Hepatocyte (in vitro differentiated cells): ENCODE results near the gene CBLN3.

ENCODE experiments used
- EZH2 ChIP-seq: fragments of 200-600 bp; sonication (generic); IDR thresholded peaks from 2 replicates; pipeline ENCODE4 v1.6.1; 2016; ENCODE audit warnings: antibody characterized with exemption, mild to moderate bottlenecking, borderline replicate concordance
- EZH2phosphoT487 ChIP-seq: fragments of 200-600 bp; sonication (generic); IDR thresholded peaks from one replicate; pipeline ENCODE4 v1.6.1; 2018; ENCODE audit warnings: antibody characterized with exemption, mild to moderate bottlenecking, low read depth, moderate library complexity; ENCODE audit not compliant: unreplicated experiment, severe bottlenecking
- TF ChIP-seq, protein P1 (sequence below): fragments of 200-600 bp; sonication (generic); IDR thresholded peaks from 2 replicates; pipeline ENCODE4 v1.5.1; 2016; ENCODE audit warnings: antibody characterized with exemption, mild to moderate bottlenecking; ENCODE audit not compliant: poor library complexity

DNA sequence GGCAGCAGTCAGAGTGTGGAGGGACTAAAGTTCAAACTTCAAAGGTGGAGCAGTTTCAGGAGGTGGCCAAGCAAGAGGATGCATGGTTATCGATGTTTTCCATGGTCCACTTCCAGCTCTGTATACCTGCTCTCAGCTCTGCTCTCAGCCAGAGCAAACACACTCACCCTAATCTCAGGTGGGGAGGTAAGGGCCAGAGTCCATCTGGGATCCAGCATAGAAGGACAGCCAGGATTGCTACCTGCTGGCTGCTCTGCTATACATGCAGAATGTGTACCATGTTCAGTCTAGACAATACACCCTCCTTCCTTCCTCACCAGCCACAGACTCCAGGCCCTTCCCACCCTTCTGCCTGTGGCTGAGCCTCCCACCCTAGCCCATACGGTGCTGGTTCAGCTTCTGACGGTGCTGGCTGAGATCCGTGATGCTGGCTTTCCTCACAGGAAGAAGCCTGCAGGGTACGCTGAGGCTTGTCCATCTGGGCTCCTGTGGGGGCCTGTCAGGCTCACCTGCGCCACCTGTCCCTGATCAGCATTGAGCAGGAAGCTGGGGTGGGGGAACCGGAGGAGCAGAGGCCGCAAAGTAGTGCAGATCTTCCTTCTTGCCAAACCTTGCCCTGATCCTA is 2.4 kb downstream of the CBLN3 start:
- no peak for TF ChIP-seq EZH2
- TF ChIP-seq EZH2phosphoT487: no peak
- TF ChIP-seq, protein P1, sequence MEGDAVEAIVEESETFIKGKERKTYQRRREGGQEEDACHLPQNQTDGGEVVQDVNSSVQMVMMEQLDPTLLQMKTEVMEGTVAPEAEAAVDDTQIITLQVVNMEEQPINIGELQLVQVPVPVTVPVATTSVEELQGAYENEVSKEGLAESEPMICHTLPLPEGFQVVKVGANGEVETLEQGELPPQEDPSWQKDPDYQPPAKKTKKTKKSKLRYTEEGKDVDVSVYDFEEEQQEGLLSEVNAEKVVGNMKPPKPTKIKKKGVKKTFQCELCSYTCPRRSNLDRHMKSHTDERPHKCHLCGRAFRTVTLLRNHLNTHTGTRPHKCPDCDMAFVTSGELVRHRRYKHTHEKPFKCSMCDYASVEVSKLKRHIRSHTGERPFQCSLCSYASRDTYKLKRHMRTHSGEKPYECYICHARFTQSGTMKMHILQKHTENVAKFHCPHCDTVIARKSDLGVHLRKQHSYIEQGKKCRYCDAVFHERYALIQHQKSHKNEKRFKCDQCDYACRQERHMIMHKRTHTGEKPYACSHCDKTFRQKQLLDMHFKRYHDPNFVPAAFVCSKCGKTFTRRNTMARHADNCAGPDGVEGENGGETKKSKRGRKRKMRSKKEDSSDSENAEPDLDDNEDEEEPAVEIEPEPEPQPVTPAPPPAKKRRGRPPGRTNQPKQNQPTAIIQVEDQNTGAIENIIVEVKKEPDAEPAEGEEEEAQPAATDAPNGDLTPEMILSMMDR: no peak
